ENCODE results near the gene SRXN1. TPM values are rescaled to one million over a fixed set of nuclear protein-coding genes. Genes with fewer than 3 reads are reported as not detected.

SRXN1 gene
- total and polyA plus RNA-seq, 9 of the 15 experiments (the other 6 are each of a cell fraction or from before 2014, with no cell fraction given) = 6.8 to 36.4 (median 21.6) TPM

- TF ChIP-seq ID3 (CRISPR knock-in tag; IDR thresholded peaks at IDR 0.05) = no peak
- TF ChIP-seq ID3 (tag; IDR thresholded peaks at IDR 0.05) = peak; percentile 67
- TF ChIP-seq PTRF (tag; IDR thresholded peaks at IDR 0.05) = no peak
- no peak for TF ChIP-seq HNRNPLL (IDR thresholded peaks at IDR 0.05; ENCODE audit: low read depth, low read length, poor library complexity, severe bottlenecking)
- no peak for TF ChIP-seq HMG20B (CRISPR knock-in tag; IDR thresholded peaks at IDR 0.05)
- TF ChIP-seq, protein P1, sequence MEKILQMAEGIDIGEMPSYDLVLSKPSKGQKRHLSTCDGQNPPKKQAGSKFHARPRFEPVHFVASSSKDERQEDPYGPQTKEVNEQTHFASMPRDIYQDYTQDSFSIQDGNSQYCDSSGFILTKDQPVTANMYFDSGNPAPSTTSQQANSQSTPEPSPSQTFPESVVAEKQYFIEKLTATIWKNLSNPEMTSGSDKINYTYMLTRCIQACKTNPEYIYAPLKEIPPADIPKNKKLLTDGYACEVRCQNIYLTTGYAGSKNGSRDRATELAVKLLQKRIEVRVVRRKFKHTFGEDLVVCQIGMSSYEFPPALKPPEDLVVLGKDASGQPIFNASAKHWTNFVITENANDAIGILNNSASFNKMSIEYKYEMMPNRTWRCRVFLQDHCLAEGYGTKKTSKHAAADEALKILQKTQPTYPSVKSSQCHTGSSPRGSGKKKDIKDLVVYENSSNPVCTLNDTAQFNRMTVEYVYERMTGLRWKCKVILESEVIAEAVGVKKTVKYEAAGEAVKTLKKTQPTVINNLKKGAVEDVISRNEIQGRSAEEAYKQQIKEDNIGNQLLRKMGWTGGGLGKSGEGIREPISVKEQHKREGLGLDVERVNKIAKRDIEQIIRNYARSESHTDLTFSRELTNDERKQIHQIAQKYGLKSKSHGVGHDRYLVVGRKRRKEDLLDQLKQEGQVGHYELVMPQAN (IDR thresholded peaks at IDR 0.05; ENCODE audit: borderline replicate concordance) = 0 out of 2 replicates have a peak, but pooled peaks have one; percentile 44
- no peak for TF ChIP-seq ZNF75A (CRISPR knock-in tag; IDR thresholded peaks at IDR 0.05)
- TF ChIP-seq MBD1 (CRISPR knock-in tag; IDR thresholded peaks at IDR 0.05) = no peak
- no peak for TF ChIP-seq EP300 (IDR thresholded peaks at IDR 0.05; ENCODE audit: low read length)
- no peak for TF ChIP-seq CREB3L1 (IDR thresholded peaks at IDR 0.05; ENCODE audit: borderline replicate concordance, low read depth)
- TF ChIP-seq CC2D1A (IDR thresholded peaks at IDR 0.05) = no peak
- no peak for TF ChIP-seq ZNF277 (CRISPR knock-in tag; IDR thresholded peaks at IDR 0.05; ENCODE audit: borderline replicate concordance)
- TF ChIP-seq, protein P2, sequence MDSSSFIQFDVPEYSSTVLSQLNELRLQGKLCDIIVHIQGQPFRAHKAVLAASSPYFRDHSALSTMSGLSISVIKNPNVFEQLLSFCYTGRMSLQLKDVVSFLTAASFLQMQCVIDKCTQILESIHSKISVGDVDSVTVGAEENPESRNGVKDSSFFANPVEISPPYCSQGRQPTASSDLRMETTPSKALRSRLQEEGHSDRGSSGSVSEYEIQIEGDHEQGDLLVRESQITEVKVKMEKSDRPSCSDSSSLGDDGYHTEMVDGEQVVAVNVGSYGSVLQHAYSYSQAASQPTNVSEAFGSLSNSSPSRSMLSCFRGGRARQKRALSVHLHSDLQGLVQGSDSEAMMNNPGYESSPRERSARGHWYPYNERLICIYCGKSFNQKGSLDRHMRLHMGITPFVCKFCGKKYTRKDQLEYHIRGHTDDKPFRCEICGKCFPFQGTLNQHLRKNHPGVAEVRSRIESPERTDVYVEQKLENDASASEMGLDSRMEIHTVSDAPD (CRISPR knock-in tag; IDR thresholded peaks at IDR 0.05) = no peak
- TF ChIP-seq DMBX1 (CRISPR knock-in tag; IDR thresholded peaks at IDR 0.05; ENCODE audit: borderline replicate concordance) = no peak
- TF ChIP-seq TARDBP (IDR thresholded peaks at IDR 0.05) = no peak
- TF ChIP-seq POLR2B (IDR thresholded peaks at IDR 0.05; ENCODE audit: low read depth, partially characterized antibody) = no peak
- no peak for TF ChIP-seq NR1H2 (CRISPR knock-in tag; IDR thresholded peaks at IDR 0.05)
- TF ChIP-seq NFRKB (IDR thresholded peaks at IDR 0.05; ENCODE audit: low read depth) = 0 out of 2 replicates have a peak, but pooled peaks have one; percentile 20
- peak; percentile 88 for TF ChIP-seq CTBP1 (IDR thresholded peaks at IDR 0.05; ENCODE audit: borderline replicate concordance)
Measured at GRCh38 chr20:675453-676314, 22.7 kb upstream of the SRXN1 start, which contains the start of gene SCRT2 (continued).

Measured in K562 (cell line).